HCT116 (cell line): ENCODE measurements around the gene CYP2B6. TPM values are rescaled to one million over a fixed set of nuclear protein-coding genes. Genes with fewer than 3 reads are reported as not detected.

Experiments used
- ATAC-seq: fragments of 200-7000 bp; cut with Tn5 transposase; 2 replicates; pipeline ENCODE4 v1.9.1; 2020; ENCODE audit warnings: mild to moderate bottlenecking, moderate library complexity
- BruUV-seq: library from RNA; stranded (reverse); fragments of 400-500 nt; replicated peaks from 2 replicates; lab custom pipeline; 2021; lab: Mats Ljungman, UMichigan
- CTCF ChIA-PET: fragments of 300-600 bp; sonication (Branson Sonifier 250); formaldehyde crosslinking; loops from one replicate; lab custom pipeline; 2021; ENCODE audit warnings: antibody characterized with exemption; lab: Charles Lee
- POLR2A ChIA-PET: fragments of 300-600, 350-600 bp; sonication (Branson Sonifier 250); formaldehyde crosslinking; loops from one replicate; lab custom pipeline; 2021; ENCODE audit warnings: antibody characterized with exemption; lab: Charles Lee
- RAD21 ChIA-PET, 2 experiments: fragments of 300-600 bp; sonication (Branson Sonifier 250); formaldehyde crosslinking; loops; one replicate each; lab custom pipeline; 2023; ENCODE audit warnings: low total read pairs in 2 of 2; ENCODE audit not compliant: uncharacterized antibody in 2 of 2, unreplicated experiment in 2 of 2, low non-redundant PET in 1 of 2; lab: Charles Lee
- DNase-seq: peaks from one replicate; pipeline ENCODE4 v3.0.0-alpha.2; 2010; ENCODE audit warnings: low read depth, low spot score
- H2AFZ ChIP-seq: fragments of 200-600 bp; shearing (Covaris generic), sonication (generic); 2 replicates; pipeline ENCODE4 v1.6.1; 2017; ENCODE audit warnings: low read depth, mixed run types, mixed read lengths, antibody characterized with exemption, low read length; ENCODE audit not compliant: poor library complexity, severe bottlenecking
- H3K27ac ChIP-seq: 2 replicates; pipeline ENCODE4 v1.5.1; 2012; ENCODE audit warnings: low read depth, low read length
- H3K27me3 ChIP-seq: fragments of 200-600 bp; sonication (generic); 2 replicates; pipeline ENCODE4 v1.6.1; 2016; ENCODE audit warnings: mixed run types, low read length, mixed read lengths; ENCODE audit not compliant: insufficient read depth
- H3K36me3 ChIP-seq, 2 experiments: fragments of 200-500 bp in 1 of 2; fragments of 200-600 bp in 1 of 2; sonication (Bioruptor generic) in 1 of 2; sonication (generic) in 1 of 2; 2 replicates each; pipeline versions ENCODE4 v1.5.1 to v1.6.1; 2014 to 2016; ENCODE audit warnings: low read length in 2 of 2, inconsistent platforms in 1 of 2, mixed read lengths in 1 of 2, mixed run types in 1 of 2; ENCODE audit not compliant: insufficient read depth in 2 of 2, control insufficient read depth in 1 of 2
- H3K4me1 ChIP-seq, 2 experiments: fragments of 200-600 bp in 1 of 2; sonication (generic) in 1 of 2; 2 replicates each; pipeline versions ENCODE4 v1.5.1 to v1.6.1; 2012 to 2017; ENCODE audit warnings: low read length in 2 of 2, inconsistent platforms in 1 of 2, mild to moderate bottlenecking in 1 of 2, mixed read lengths in 1 of 2, mixed run types in 1 of 2, moderate library complexity in 1 of 2; ENCODE audit not compliant: insufficient read depth in 2 of 2, control insufficient read depth in 1 of 2
- H3K4me2 ChIP-seq: fragments of 200-600 bp; sonication (generic); 2 replicates; pipeline ENCODE4 v1.6.1; 2017; ENCODE audit warnings: mixed run types, low read length, mixed read lengths
- H3K4me3 ChIP-seq, 2 experiments: fragments of 200-600 bp in 1 of 2; sonication (generic) in 1 of 2; replicated peaks in 1 of 2; 2 replicates each; pipeline ENCODE4 v1.5.1; 2011 to 2016; ENCODE audit warnings: low read length in 2 of 2, control low read depth in 1 of 2, low read depth in 1 of 2, mild to moderate bottlenecking in 1 of 2, mixed read lengths in 1 of 2, mixed run types in 1 of 2
- H3K79me2 ChIP-seq: fragments of 200-600 bp; sonication (generic); 2 replicates; pipeline ENCODE4 v1.6.1; 2017; ENCODE audit warnings: mild to moderate bottlenecking, mixed run types, low read length, moderate library complexity, mixed read lengths; ENCODE audit not compliant: insufficient read depth
- H3K9ac ChIP-seq: fragments of 200-600 bp; sonication (generic); 2 replicates; pipeline ENCODE4 v1.6.1; 2016; ENCODE audit warnings: low read length, mixed read lengths
- H3K9me2 ChIP-seq: fragments of 200-600 bp; sonication (generic), shearing (Covaris generic); 2 replicates; pipeline ENCODE4 v1.6.1; 2017; ENCODE audit warnings: mixed run types, mild to moderate bottlenecking, moderate library complexity; ENCODE audit not compliant: insufficient read depth
- H3K9me3 ChIP-seq, 2 experiments: fragments of 200-500 bp in 1 of 2; fragments of 200-600 bp in 1 of 2; sonication (Bioruptor generic) in 1 of 2; sonication (generic) in 1 of 2; 2 replicates each; pipeline ENCODE4 v1.6.1; 2014 to 2017; ENCODE audit warnings: low read length in 2 of 2, mixed read lengths in 2 of 2, inconsistent platforms in 1 of 2, low read depth in 1 of 2, mild to moderate bottlenecking in 1 of 2, mixed run types in 1 of 2, moderate library complexity in 1 of 2; ENCODE audit not compliant: control insufficient read depth in 1 of 2, insufficient read depth in 1 of 2
- H4K20me1 ChIP-seq: fragments of 200-600 bp; sonication (generic), shearing (Covaris generic); 2 replicates; pipeline ENCODE4 v1.6.1; 2017; ENCODE audit warnings: mixed run types, mild to moderate bottlenecking, moderate library complexity; ENCODE audit not compliant: insufficient read depth
- CBX3 ChIP-seq: IDR thresholded peaks from 2 replicates; pipeline ENCODE4 v1.6.1; 2012; ENCODE audit warnings: low read depth
- CEBPB ChIP-seq: IDR thresholded peaks from 2 replicates; pipeline ENCODE4 v1.6.1; 2012; ENCODE audit warnings: low read depth
- ELF1 ChIP-seq: IDR thresholded peaks from 2 replicates; pipeline ENCODE4 v1.6.1; 2012; ENCODE audit warnings: low read depth, borderline replicate concordance
- JUND ChIP-seq: IDR thresholded peaks from 2 replicates; pipeline ENCODE4 v1.6.1; 2012
- POLR2A ChIP-seq: IDR thresholded peaks from 2 replicates; pipeline ENCODE4 v1.7.0; 2011; ENCODE audit warnings: borderline replicate concordance; ENCODE audit not compliant: insufficient read depth, insufficient read length; ENCODE audit errors: extremely low read depth
- SIN3A ChIP-seq: IDR thresholded peaks from 2 replicates; pipeline ENCODE4 v1.6.1; 2012; ENCODE audit warnings: low read depth
- intact Hi-C: fragments of 100-400 bp; cut with micrococcal nuclease; formaldehyde crosslinking; loops from 2 replicates; pipeline ENCODE4 v1.10.0; 2022
- total RNA-seq: library from RNA; stranded (reverse); gene quantifications from one replicate; pipeline ENCODE4 v1.2.1, GENCODE V29; 2021; ENCODE audit not compliant: unreplicated experiment
- TF ChIP-seq, protein P1 (sequence below): IDR thresholded peaks from 2 replicates; pipeline ENCODE4 v1.6.1; 2012
- TF ChIP-seq, protein P2 (sequence below): IDR thresholded peaks from 2 replicates; pipeline ENCODE4 v1.6.1; 2011; ENCODE audit warnings: mild to moderate bottlenecking, low read length, moderate library complexity; ENCODE audit not compliant: insufficient replicate concordance; ENCODE audit errors: extremely low read depth

CYP2B6 gene
- total RNA-seq, 1 experiment from 2014 or later, result 0.74 TPM

DNA sequence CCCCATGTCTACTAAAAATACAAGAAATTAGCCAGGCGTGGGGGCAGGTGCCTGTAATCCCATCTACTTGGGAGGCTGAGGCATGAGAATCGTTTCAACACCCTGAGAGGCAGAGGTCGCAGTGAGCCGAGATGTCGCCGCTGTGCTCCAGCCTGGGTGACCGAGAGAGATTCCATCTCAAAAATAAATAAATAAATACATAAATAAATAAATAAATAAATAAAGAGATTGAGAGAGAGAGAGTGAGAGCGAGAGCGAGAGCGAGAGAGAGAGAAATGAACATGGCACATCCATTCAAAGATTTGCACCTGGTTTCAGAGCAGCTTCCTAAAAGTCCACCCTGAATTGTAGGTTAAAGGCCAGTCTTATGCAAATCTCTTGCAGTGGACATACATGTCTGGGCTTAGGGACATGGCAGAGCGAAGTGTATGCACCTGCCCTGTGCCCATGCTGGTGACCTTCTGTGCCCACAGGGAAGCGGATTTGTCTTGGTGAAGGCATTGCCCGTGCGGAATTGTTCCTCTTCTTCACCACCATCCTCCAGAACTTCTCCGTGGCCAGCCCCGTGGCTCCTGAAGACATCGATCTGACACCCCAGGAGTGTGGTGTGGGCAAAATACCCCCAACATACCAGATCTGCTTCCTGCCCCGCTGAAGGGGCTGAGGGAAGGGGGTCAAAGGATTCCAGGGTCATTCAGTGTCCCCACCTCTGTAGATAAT is 42.3 kb upstream of the CYP2B6 start:
- ChIA-PET RAD21 (no interaction called here), CTCF (no interaction called here), POLR2A (no interaction called here)
- intact Hi-C loops, result no loop called here
- no peak overlapping the region for H3K4me3 ChIP-seq
- TF ChIP-seq ELF1, result no peak
- TF ChIP-seq POLR2A, result no peak
- TF ChIP-seq, protein P1, sequence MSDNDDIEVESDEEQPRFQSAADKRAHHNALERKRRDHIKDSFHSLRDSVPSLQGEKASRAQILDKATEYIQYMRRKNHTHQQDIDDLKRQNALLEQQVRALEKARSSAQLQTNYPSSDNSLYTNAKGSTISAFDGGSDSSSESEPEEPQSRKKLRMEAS, result no peak
- TF ChIP-seq, protein P2, sequence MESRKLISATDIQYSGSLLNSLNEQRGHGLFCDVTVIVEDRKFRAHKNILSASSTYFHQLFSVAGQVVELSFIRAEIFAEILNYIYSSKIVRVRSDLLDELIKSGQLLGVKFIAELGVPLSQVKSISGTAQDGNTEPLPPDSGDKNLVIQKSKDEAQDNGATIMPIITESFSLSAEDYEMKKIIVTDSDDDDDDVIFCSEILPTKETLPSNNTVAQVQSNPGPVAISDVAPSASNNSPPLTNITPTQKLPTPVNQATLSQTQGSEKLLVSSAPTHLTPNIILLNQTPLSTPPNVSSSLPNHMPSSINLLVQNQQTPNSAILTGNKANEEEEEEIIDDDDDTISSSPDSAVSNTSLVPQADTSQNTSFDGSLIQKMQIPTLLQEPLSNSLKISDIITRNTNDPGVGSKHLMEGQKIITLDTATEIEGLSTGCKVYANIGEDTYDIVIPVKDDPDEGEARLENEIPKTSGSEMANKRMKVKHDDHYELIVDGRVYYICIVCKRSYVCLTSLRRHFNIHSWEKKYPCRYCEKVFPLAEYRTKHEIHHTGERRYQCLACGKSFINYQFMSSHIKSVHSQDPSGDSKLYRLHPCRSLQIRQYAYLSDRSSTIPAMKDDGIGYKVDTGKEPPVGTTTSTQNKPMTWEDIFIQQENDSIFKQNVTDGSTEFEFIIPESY, result no peak
- TF ChIP-seq CEBPB, result no peak
- no peak overlapping the region for H3K9ac ChIP-seq
- H3K27ac ChIP-seq, result no peak overlapping the region
- H3K4me2 ChIP-seq, result no peak overlapping the region
- H4K20me1 ChIP-seq, result no peaks in the 10 kb centered on the region
- no peaks in the 10 kb centered on the region for H3K79me2 ChIP-seq
- H3K27me3 ChIP-seq, result peaks cover 30% of the 10 kb centered on the region; the same call in 1 of the 2 replicates
- ATAC-seq, result no peak
- DNase-seq, result no peak
- H2AFZ ChIP-seq, result no peak overlapping the region
- H3K4me1 ChIP-seq, result no peaks in the 10 kb centered on the region
- H3K9me2 ChIP-seq, result no peaks in the 10 kb centered on the region
- peaks cover 0 to 7% of the 10 kb centered on the region in 2 experiments; a peak in 2 of 4 replicates for H3K9me3 ChIP-seq
- no TSS peak for BruUV-seq
- H3K36me3 ChIP-seq, result no peaks in the 10 kb centered on the region

DNA sequence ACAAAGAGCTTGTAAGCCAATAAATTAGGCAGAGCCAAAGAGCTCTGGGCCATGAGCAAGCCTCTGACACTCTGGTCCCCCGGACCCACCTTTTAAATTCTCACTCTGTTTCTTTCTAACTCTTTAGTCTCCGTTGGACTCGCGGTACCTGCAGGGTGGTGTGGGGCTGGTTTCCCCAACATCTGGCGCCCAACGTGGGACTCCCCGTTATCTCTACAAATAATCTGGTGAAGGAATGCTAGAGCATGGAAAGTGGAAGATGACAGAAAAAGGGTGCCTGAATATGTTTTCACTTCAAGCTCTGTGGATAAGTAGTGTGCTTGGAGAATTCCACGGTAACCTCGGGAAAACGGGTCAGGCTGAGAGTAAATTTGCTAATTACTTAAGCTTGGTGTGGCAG is 36.5 kb upstream of the CYP2B6 start:
- no peak overlapping the region for H3K27ac ChIP-seq
- no peak overlapping the region for H3K4me2 ChIP-seq
- H3K27me3 ChIP-seq, result peaks cover 15% of the 10 kb centered on the region; the same call in 1 of the 2 replicates
- H3K4me3 ChIP-seq, result no peak overlapping the region
- intact Hi-C loops, result no loop called here
- no peaks in the 10 kb centered on the region for H3K9me2 ChIP-seq
- RAD21 ChIA-PET, result no interaction called here
- CTCF ChIA-PET, result no interaction called here
- DNase-seq, result peak; percentile 7
- no peaks in the 10 kb centered on the region for H3K4me1 ChIP-seq
- BruUV-seq, result no TSS peak
- no peak for ATAC-seq
- H2AFZ ChIP-seq, result no peak overlapping the region
- POLR2A ChIA-PET, result no interaction called here
- TF ChIP-seq JUND, result no peak
- TF ChIP-seq CBX3, result 0 out of 2 replicates have a peak, but pooled peaks have one; percentile 21
- no peak for TF ChIP-seq SIN3A
- H3K9ac ChIP-seq, result no peak overlapping the region
- H3K79me2 ChIP-seq, result no peaks in the 10 kb centered on the region
- peaks cover 17 to 23% of the 10 kb centered on the region in 2 experiments; a peak in 3 of 4 replicates for H3K9me3 ChIP-seq
- no peaks in the 10 kb centered on the region for H3K36me3 ChIP-seq
- H4K20me1 ChIP-seq, result no peaks in the 10 kb centered on the region
